Activated B cell treated with CpG ODN at 0.5 μM for 24 hours (primary cell): ENCODE measurements around the gene USB1. TPM values are rescaled to one million over a fixed set of nuclear protein-coding genes. Genes with fewer than 3 reads are reported as not detected.

Experiments
- ATAC-seq: fragments of 200-7000 bp; cut with Tn5 transposase; one replicate; pipeline ENCODE4 v1.10.0; 2021; ENCODE audit warnings: low read depth, mild to moderate bottlenecking, moderate library complexity
- CTCF ChIA-PET: fragments of 350-600 bp; sonication (Branson Sonifier 250); formaldehyde crosslinking; loops from one replicate; lab custom pipeline; 2021; ENCODE audit warnings: antibody characterized with exemption; lab: Charles Lee
- POLR2A ChIA-PET: fragments of 350-600 bp; sonication (Branson Sonifier 250); formaldehyde crosslinking; loops from one replicate; lab custom pipeline; 2021; ENCODE audit warnings: antibody characterized with exemption; lab: Charles Lee
- DNase-seq: peaks from one replicate; pipeline ENCODE4 v3.0.0; 2022
- H3K27ac Mint-ChIP-seq: one replicate; pipeline ENCODE4 v1.8.0; 2020; ENCODE audit warnings: mixed read lengths
- H3K27me3 Mint-ChIP-seq: one replicate; pipeline ENCODE4 v1.8.0; 2021; ENCODE audit warnings: mixed read lengths
- H3K36me3 Mint-ChIP-seq: one replicate; pipeline ENCODE4 v1.8.0; 2021; ENCODE audit warnings: low read depth, mixed read lengths
- H3K4me1 Mint-ChIP-seq: one replicate; pipeline ENCODE4 v1.8.0; 2021; ENCODE audit warnings: mixed read lengths
- H3K4me3 Mint-ChIP-seq: one replicate; pipeline ENCODE4 v1.8.0; 2020; ENCODE audit warnings: mild to moderate bottlenecking, mixed read lengths
- H3K9me3 Mint-ChIP-seq: one replicate; pipeline ENCODE4 v1.8.0; 2020; ENCODE audit warnings: mixed read lengths
- intact Hi-C: fragments of 100-400 bp; cut with micrococcal nuclease; formaldehyde crosslinking; loops from one replicate; pipeline ENCODE4 v1.15.1; 2024
- total RNA-seq: library from RNA; stranded (reverse); gene quantifications from 2 replicates; pipeline ENCODE4 v1.2.3, GENCODE V29; 2022
- TF ChIP-seq, protein P1 (sequence below): fragments of 200-600 bp; IDR thresholded peaks from one replicate; pipeline ENCODE4 v1.8.0; 2022; ENCODE audit warnings: antibody characterized with exemption, mild to moderate bottlenecking

The USB1 gene
- total RNA-seq, 1 donor from 2014 or later, result 40.7 TPM

GRCh38 chr16:57969451-57970123 is 31.6 kb upstream of the USB1 start:
- H3K36me3 Mint-ChIP-seq, result no peaks in the 10 kb centered on the region
- intact Hi-C loops, result no loop called here
- H3K4me3 Mint-ChIP-seq, result no peak overlapping the region
- no peak for ATAC-seq
- no peak overlapping the region for H3K27ac Mint-ChIP-seq
- DNase-seq, result no peak
- TF ChIP-seq, protein P1, sequence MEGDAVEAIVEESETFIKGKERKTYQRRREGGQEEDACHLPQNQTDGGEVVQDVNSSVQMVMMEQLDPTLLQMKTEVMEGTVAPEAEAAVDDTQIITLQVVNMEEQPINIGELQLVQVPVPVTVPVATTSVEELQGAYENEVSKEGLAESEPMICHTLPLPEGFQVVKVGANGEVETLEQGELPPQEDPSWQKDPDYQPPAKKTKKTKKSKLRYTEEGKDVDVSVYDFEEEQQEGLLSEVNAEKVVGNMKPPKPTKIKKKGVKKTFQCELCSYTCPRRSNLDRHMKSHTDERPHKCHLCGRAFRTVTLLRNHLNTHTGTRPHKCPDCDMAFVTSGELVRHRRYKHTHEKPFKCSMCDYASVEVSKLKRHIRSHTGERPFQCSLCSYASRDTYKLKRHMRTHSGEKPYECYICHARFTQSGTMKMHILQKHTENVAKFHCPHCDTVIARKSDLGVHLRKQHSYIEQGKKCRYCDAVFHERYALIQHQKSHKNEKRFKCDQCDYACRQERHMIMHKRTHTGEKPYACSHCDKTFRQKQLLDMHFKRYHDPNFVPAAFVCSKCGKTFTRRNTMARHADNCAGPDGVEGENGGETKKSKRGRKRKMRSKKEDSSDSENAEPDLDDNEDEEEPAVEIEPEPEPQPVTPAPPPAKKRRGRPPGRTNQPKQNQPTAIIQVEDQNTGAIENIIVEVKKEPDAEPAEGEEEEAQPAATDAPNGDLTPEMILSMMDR, result no peak
- ChIA-PET CTCF (no interaction called here), POLR2A (no interaction called here)
- H3K27me3 Mint-ChIP-seq, result peaks cover 7% of the 10 kb centered on the region
- H3K9me3 Mint-ChIP-seq, result no peaks in the 10 kb centered on the region
- H3K4me1 Mint-ChIP-seq, result no peaks in the 10 kb centered on the region

DNA sequence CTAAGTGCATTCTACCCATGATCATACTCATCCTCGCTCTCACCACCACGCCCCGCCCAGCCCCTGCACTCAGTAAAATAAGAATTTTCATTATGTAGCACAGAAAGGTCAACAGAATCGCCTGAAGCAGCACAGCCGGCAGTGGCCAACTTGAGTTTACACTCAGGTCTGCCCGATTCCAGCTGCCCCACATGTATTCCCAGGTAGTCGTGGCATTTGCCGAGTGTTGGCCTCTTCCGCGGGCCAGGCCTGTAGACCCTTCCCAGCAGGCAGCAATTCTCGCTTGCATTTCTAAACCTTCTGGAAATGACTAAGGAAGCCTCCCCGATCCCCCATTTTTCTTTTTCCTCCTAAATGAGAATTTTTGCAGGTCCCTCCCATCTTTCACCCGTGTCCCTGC is 30.9 kb upstream of the USB1 start:
- no peak overlapping the region for H3K4me3 Mint-ChIP-seq
- intact Hi-C loops, result no loop called here
- TF ChIP-seq, protein P1, result no peak
- POLR2A ChIA-PET, result no interaction called here
- no peak overlapping the region for H3K27ac Mint-ChIP-seq
- DNase-seq, result no peak
- H3K27me3 Mint-ChIP-seq, result peaks cover 7% of the 10 kb centered on the region
- H3K36me3 Mint-ChIP-seq, result no peaks in the 10 kb centered on the region
- ATAC-seq, result no peak
- CTCF ChIA-PET, result no interaction called here
- H3K4me1 Mint-ChIP-seq, result no peaks in the 10 kb centered on the region
- H3K9me3 Mint-ChIP-seq, result no peaks in the 10 kb centered on the region

DNA sequence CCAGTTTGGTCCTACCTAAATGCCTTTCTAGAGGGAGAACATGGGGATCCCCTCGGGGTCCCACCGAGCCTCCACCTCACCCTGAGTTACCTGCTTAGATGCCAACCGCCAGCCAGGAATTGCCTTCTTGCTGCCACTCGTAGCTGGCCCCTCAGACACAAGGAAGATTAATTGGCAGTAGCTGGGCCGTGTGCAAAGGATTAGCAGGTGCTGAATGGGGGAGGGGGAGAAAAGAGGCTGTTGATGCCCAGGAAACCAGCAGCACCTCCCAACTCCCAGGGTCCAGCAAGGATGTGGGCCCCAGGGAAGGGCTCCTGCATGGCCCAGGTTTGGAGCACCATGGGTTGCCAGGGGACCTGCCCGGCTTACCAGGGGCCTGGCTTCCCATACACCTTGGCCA is 30.2 kb upstream of the USB1 start, which contains the start of gene CNGB1:
Gene CNGB1, minus strand, starts transcription at position 159 of the 400 bp plus-strand sequence. CDS start 3,842 bp downstream, outside the sequence.
- Mint-ChIP-seq H3K9me3 (no peaks in the 10 kb centered on the region), H3K36me3 (no peaks in the 10 kb centered on the region), H3K27me3 (peaks cover 7% of the 10 kb centered on the region), H3K4me1 (no peaks in the 10 kb centered on the region), H3K4me3 (no peak within 1 kb of the TSS), H3K27ac (no peak within 1 kb of the TSS)
- ChIA-PET CTCF (no interaction called here), POLR2A (no interaction called here)
- no peak for DNase-seq
- ATAC-seq, result no peak
- intact Hi-C loops, result no loop called here
- TF ChIP-seq, protein P1, result no peak

DNA sequence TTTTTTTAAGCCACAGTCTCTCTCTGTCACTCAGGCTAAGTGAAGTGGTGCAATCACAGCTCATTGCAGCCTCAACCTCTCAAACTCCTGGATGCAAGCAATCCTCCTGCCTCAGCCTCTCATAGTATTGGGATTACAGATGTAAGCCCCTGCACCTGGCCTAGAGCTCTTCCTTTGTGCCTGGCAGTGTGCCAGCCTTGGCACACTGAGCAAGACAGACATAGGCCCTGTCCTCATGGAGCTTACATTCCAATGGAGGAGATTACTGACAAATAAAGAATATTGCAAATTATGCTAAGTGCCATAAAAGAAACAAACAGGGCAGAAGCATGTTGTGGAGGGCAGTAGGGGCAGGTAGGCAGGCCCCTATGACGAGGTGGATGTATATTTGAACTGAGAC is 29.4 kb upstream of the USB1 start:
- ChIA-PET CTCF (interaction anchor here (0.6 kb wide), 1 partner anchor 335 kb away, joined by 3 read pairs; no protein-coding TSS in a partner anchor), POLR2A (no interaction called here)
- Mint-ChIP-seq H3K4me1 (no peaks in the 10 kb centered on the region), H3K4me3 (no peak overlapping the region), H3K27ac (no peak overlapping the region), H3K9me3 (no peaks in the 10 kb centered on the region), H3K36me3 (no peaks in the 10 kb centered on the region), H3K27me3 (peaks cover 7% of the 10 kb centered on the region)
- TF ChIP-seq, protein P1, result no peak
- intact Hi-C loops, result no loop called here
- no peak for ATAC-seq
- no peak for DNase-seq

GRCh38 chr16:57972306-57972705 is 28.9 kb upstream of the USB1 start:
- Mint-ChIP-seq H3K4me1 (no peaks in the 10 kb centered on the region), H3K27me3 (peaks cover 9% of the 10 kb centered on the region), H3K36me3 (no peaks in the 10 kb centered on the region), H3K27ac (no peak overlapping the region), H3K9me3 (no peaks in the 10 kb centered on the region), H3K4me3 (no peak overlapping the region)
- TF ChIP-seq, protein P1, result no peak
- CTCF ChIA-PET, result no interaction called here
- POLR2A ChIA-PET, result no interaction called here
- no peak for DNase-seq
- intact Hi-C loops, result no loop called here
- ATAC-seq, result no peak
